HepG2 (cell line): ENCODE data around the gene PLLP. TPM values are rescaled to one million over a fixed set of nuclear protein-coding genes. Genes with fewer than 3 reads are reported as not detected.
A peak's percentile ranks its signal among the peaks of the same experiment; 100 is the strongest.

ENCODE experiments used
- BRCA1 ChIP-seq: sonication (generic); formaldehyde crosslinking; IDR thresholded peaks from 2 replicates; pipeline ENCODE4 v1.4.0; 2020; ENCODE audit warnings: missing genetic modification reagents
- GABPB1 ChIP-seq: IDR thresholded peaks from 2 replicates; pipeline ENCODE4 v1.6.1; 2016; ENCODE audit warnings: mild to moderate bottlenecking, missing genetic modification reagents, moderate library complexity, missing compliant biosample characterization
- HNRNPUL1 ChIP-seq: fragments of 200-400 bp; formaldehyde crosslinking; IDR thresholded peaks from 2 replicates; pipeline ENCODE4 v1.6.1; 2017; ENCODE audit warnings: low read depth, mild to moderate bottlenecking, low read length, moderate library complexity
- KAT8 ChIP-seq: IDR thresholded peaks from 2 replicates; pipeline ENCODE4 v1.6.1; 2016; ENCODE audit warnings: missing genetic modification reagents, missing compliant biosample characterization
- KLF15 ChIP-seq: sonication (generic); formaldehyde crosslinking; IDR thresholded peaks from 2 replicates; pipeline ENCODE4 v1.8.1; 2023; ENCODE audit warnings: borderline replicate concordance, mild to moderate bottlenecking, inconsistent platforms, missing genetic modification reagents, mixed read lengths
- LRRFIP1 ChIP-seq: sonication (generic); formaldehyde crosslinking; conservative IDR thresholded peaks from 2 replicates; pipeline ENCODE4 v1.4.0; 2020; ENCODE audit warnings: missing genetic modification reagents
- PITX1 ChIP-seq: sonication (generic); formaldehyde crosslinking; IDR thresholded peaks from 2 replicates; pipeline ENCODE4 v1.5.1; 2020; ENCODE audit warnings: mild to moderate bottlenecking, missing genetic modification reagents
- SALL1 ChIP-seq: sonication (generic); formaldehyde crosslinking; IDR thresholded peaks from 2 replicates; pipeline ENCODE4 v1.8.0; 2022; ENCODE audit warnings: mild to moderate bottlenecking, missing genetic modification reagents
- ZBTB49 ChIP-seq: sonication (generic); formaldehyde crosslinking; IDR thresholded peaks from 2 replicates; pipeline ENCODE4 v1.4.0; 2020; ENCODE audit warnings: missing genetic modification reagents, borderline replicate concordance
- ZMYM3 ChIP-seq: sonication (generic); formaldehyde crosslinking; IDR thresholded peaks from 2 replicates; pipeline ENCODE4 v1.5.1; 2020; ENCODE audit warnings: mild to moderate bottlenecking, missing genetic modification reagents
- ZNF329 ChIP-seq: sonication (generic); formaldehyde crosslinking; IDR thresholded peaks from 2 replicates; pipeline ENCODE4 v1.9.0; 2021; ENCODE audit warnings: low read depth, mild to moderate bottlenecking, missing genetic modification reagents
- ZNF451 ChIP-seq: sonication (generic); formaldehyde crosslinking; IDR thresholded peaks from 2 replicates; pipeline ENCODE4 v1.5.0; 2020; ENCODE audit warnings: mild to moderate bottlenecking, missing genetic modification reagents
- ZNF607 ChIP-seq: sonication (generic); formaldehyde crosslinking; IDR thresholded peaks from 2 replicates; pipeline ENCODE4 v1.5.1; 2020; ENCODE audit warnings: missing genetic modification reagents, mild to moderate bottlenecking, borderline replicate concordance
- ZNF709 ChIP-seq: sonication (generic); formaldehyde crosslinking; IDR thresholded peaks from 2 replicates; pipeline ENCODE4 v1.5.0; 2020; ENCODE audit warnings: mild to moderate bottlenecking, missing genetic modification reagents
- polyA plus RNA-seq, 8 experiments: library from polyadenylated mRNA; depleted of rRNA in 3 of 8; stranded (reverse) in 7 of 8; unstranded in 1 of 8; fragments of >200 nt; fragmentation: Illumina TruSeq in 4 of 8; extraction: Trizol in 4 of 8; gene quantifications; 2 replicates each; pipeline versions ENCODE4 v1.2.1 to v1.2.3, GENCODE V29; 2011 to 2016; ENCODE audit warnings: low read depth in 4 of 8, missing spikeins in 1 of 8, mixed read lengths in 1 of 8; ENCODE audit not compliant: insufficient read depth in 1 of 8
- total RNA-seq, 5 experiments: library from RNA; depleted of rRNA; stranded (reverse); fragments of >200 nt; fragmentation: Illumina TruSeq; extraction: Trizol; gene quantifications; 2 replicates each; pipeline ENCODE4 v1.2.3, GENCODE V29; 2016; ENCODE audit warnings: low read depth in 1 of 5
- TF ChIP-seq, protein P1 (sequence below): IDR thresholded peaks from 2 replicates; pipeline ENCODE4 v1.6.1; 2012; ENCODE audit warnings: low read depth, low read length, improper control_type of control experiment
- TF ChIP-seq, protein P2 (sequence below): sonication (generic); formaldehyde crosslinking; IDR thresholded peaks from 2 replicates; pipeline ENCODE4 v1.4.0; 2020; ENCODE audit warnings: mild to moderate bottlenecking, missing genetic modification reagents

The PLLP gene
- total and polyA plus RNA-seq, 2 of the 13 experiments (the other 11 are each of a cell fraction or from before 2014, with no cell fraction given): 60.6 to 127 TPM

DNA sequence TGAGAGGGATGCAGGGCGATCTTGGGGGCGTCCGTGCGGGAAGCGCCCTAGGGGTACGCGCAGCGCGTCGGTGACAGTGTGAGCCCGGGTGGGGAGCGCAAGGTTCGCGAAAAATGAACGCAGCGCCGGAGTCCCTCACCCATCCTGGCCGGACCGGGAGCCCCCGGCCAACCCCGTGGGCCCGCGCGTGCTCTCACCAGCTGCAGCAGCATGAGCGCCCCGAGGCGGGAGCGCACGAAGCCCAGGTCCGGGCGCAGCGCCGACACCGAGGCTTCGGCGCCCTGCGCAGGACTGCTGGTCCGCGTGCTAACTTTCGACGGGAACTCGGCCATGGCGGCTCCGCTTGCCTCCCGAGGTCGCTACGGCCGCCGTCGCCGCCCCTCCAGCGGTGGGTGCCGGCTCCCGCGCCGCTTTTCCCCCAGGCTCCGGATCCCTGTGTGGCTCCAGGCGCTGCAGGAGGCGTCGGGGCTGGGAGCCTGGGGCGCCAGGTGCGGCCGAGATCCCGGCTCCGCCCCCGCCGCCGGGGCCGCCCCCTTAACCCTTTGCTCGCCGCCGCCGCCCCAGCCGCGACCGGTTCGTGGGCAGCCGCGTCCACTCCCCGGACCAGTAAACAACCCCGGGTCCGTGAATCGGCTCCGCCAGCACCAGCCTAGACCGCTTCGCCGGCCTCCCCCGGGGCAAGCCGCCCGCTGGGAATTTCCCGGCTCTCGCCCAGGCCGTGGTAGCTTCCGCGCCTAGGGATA lies at the start of gene PLLP (continued):
- peak; percentile 75; the same call in 1 of the 2 replicates for TF ChIP-seq GABPB1 (CRISPR knock-in tag)
- peak; percentile 31; the same call in 1 of the 2 replicates for TF ChIP-seq ZBTB49 (CRISPR knock-in tag)
- peak; percentile 99 for TF ChIP-seq ZNF709 (CRISPR knock-in tag)
- TF ChIP-seq HNRNPUL1: peak; percentile 59; the same call in 1 of the 2 replicates
- TF ChIP-seq, protein P1, sequence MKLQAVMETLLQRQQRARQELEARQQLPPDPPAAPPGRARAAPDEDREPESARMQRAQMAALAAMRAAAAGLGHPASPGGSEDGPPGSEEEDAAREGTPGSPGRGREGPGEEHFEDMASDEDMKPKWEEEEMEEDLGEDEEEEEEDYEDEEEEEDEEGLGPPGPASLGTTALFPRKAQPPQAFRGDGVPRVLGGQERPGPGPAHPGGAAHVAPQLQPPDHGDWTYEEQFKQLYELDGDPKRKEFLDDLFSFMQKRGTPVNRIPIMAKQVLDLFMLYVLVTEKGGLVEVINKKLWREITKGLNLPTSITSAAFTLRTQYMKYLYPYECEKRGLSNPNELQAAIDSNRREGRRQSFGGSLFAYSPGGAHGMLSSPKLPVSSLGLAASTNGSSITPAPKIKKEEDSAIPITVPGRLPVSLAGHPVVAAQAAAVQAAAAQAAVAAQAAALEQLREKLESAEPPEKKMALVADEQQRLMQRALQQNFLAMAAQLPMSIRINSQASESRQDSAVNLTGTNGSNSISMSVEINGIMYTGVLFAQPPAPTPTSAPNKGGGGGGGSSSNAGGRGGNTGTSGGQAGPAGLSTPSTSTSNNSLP: no peak
- TF ChIP-seq, protein P2, sequence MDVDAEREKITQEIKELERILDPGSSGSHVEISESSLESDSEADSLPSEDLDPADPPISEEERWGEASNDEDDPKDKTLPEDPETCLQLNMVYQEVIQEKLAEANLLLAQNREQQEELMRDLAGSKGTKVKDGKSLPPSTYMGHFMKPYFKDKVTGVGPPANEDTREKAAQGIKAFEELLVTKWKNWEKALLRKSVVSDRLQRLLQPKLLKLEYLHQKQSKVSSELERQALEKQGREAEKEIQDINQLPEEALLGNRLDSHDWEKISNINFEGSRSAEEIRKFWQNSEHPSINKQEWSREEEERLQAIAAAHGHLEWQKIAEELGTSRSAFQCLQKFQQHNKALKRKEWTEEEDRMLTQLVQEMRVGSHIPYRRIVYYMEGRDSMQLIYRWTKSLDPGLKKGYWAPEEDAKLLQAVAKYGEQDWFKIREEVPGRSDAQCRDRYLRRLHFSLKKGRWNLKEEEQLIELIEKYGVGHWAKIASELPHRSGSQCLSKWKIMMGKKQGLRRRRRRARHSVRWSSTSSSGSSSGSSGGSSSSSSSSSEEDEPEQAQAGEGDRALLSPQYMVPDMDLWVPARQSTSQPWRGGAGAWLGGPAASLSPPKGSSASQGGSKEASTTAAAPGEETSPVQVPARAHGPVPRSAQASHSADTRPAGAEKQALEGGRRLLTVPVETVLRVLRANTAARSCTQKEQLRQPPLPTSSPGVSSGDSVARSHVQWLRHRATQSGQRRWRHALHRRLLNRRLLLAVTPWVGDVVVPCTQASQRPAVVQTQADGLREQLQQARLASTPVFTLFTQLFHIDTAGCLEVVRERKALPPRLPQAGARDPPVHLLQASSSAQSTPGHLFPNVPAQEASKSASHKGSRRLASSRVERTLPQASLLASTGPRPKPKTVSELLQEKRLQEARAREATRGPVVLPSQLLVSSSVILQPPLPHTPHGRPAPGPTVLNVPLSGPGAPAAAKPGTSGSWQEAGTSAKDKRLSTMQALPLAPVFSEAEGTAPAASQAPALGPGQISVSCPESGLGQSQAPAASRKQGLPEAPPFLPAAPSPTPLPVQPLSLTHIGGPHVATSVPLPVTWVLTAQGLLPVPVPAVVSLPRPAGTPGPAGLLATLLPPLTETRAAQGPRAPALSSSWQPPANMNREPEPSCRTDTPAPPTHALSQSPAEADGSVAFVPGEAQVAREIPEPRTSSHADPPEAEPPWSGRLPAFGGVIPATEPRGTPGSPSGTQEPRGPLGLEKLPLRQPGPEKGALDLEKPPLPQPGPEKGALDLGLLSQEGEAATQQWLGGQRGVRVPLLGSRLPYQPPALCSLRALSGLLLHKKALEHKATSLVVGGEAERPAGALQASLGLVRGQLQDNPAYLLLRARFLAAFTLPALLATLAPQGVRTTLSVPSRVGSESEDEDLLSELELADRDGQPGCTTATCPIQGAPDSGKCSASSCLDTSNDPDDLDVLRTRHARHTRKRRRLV (CRISPR knock-in tag): no peak
- peak; percentile 97; the same call in 1 of the 2 replicates for TF ChIP-seq ZMYM3
- peak; percentile 81 for TF ChIP-seq KLF15 (CRISPR knock-in tag)
- TF ChIP-seq ZNF451 (CRISPR knock-in tag): peak; percentile 99
- TF ChIP-seq BRCA1 (CRISPR knock-in tag): peak; percentile 42; the same call in 1 of the 2 replicates
- peak; percentile 81 for TF ChIP-seq SALL1 (CRISPR knock-in tag)
- no peak for TF ChIP-seq LRRFIP1
- TF ChIP-seq KAT8 (CRISPR knock-in tag): peak; percentile 60
- peak; percentile 40 for TF ChIP-seq PITX1
- TF ChIP-seq ZNF329: peak; percentile 93
- peak; percentile 99 for TF ChIP-seq ZNF607 (CRISPR knock-in tag)
